Activated CD4-positive, alpha-beta T cell treated with anti-CD3 and anti-CD28 coated beads for 4 hours (primary cell): ENCODE data around the gene CNTNAP3B.
"Not testable (repeated sequence)": the region's sequence is repeated elsewhere in the genome, so short reads cannot be mapped to it uniquely, and the experiment has no call there.

Experiments
- DNase-seq, 2 donors: peaks; one replicate each; pipeline ENCODE4 v3.0.0-alpha.2; 2020

The CNTNAP3B gene

GRCh38 chr9:41974906-41975305 is 154.3 kb downstream of the CNTNAP3B start:
- not testable (repeated sequence) for DNase-seq

DNA sequence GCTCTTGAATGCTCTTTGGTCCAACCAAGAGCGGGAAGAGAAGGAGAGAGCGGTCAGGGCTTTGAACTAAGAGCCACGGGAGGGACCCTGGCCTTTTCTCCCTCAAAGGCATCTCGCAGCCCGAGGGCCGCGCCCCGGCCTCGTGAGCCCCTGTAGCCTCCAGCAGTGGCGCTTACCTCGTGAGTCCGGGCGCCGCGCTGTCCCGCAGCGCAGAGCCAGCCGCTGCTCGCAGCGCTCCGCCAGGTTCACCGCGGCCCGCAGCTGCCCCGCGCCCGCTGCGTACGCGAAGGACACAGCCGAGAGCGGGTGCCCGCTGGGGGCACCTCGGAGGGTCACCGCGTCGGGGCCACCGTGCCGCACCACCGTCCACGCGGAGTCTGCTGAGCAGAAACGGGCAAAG is 176.2 kb downstream of the CNTNAP3B start:
- not testable (repeated sequence) for DNase-seq

DNA sequence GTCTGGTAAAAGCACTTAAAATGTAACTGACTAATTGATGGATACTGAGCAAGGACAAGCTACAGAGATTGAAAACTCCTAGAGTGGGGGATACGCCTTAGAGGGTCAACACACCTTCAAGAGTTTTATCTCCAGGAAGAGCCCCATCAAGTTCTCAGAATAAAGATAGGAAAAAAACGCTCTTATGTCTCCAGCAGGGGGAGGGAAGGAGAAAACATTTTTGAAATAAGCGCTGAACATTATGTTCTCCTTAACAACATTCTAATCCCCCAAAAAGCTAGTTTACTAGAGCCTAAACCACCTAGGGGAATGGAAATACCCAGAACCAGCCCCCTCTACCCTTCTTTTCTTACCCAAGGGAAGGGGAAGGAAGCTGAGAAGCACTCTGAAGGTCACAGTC is 187.5 kb downstream of the CNTNAP3B start:
- DNase-seq: not testable (repeated sequence)

- not testable (repeated sequence) for DNase-seq
These were observed 191.1 kb downstream of the CNTNAP3B start for GRCh38 chr9:41938143-41938542.

DNA sequence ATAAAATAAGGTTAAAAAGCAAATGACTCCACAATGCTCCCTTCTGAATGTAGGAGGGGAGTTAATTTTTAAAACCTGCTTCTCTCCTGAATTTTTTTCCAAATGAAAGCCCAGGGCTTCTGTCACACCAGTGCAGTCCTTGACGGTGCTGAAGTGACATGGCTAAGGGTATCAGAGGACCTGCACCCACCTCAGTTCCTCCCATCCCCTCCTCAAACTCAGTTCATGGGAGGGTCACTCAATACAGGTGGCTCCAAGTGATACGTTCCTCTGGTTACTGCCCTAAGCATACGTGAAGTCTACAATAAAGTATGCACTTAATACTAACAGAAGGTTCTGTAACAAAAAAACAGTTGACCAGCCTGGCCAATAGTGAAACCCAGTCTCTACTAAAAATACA is 193.5 kb downstream of the CNTNAP3B start:
- not testable (repeated sequence) for DNase-seq

GRCh38 chr9:41929172-41929571 is 200.1 kb downstream of the CNTNAP3B start:
- not testable (repeated sequence) for DNase-seq

- DNase-seq: not testable (repeated sequence)
These were observed 211.9 kb downstream of the CNTNAP3B start for GRCh38 chr9:41917374-41917773.

DNA sequence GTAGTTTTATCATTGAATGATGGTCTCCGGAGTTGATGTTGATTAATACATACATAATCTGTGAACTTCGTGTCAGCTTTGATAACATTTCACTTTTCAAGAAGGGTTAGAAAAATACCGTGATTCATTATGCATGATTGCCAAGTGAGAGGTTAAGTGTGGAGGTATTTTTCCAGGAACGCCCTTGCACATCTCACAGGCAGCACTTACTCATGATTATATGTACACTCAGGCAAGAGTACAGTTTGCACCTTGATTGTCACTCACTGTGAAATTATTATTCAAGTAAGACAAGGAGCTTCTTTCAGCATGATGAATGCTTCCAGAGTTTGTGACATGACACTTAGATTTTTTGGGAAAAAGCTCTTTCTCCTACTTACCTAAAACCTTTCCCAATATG is 223.7 kb downstream of the CNTNAP3B start:
- DNase-seq: not testable (repeated sequence)

- not testable (repeated sequence) for DNase-seq
These were observed 226.5 kb downstream of the CNTNAP3B start for GRCh38 chr9:41902762-41903161.

DNA sequence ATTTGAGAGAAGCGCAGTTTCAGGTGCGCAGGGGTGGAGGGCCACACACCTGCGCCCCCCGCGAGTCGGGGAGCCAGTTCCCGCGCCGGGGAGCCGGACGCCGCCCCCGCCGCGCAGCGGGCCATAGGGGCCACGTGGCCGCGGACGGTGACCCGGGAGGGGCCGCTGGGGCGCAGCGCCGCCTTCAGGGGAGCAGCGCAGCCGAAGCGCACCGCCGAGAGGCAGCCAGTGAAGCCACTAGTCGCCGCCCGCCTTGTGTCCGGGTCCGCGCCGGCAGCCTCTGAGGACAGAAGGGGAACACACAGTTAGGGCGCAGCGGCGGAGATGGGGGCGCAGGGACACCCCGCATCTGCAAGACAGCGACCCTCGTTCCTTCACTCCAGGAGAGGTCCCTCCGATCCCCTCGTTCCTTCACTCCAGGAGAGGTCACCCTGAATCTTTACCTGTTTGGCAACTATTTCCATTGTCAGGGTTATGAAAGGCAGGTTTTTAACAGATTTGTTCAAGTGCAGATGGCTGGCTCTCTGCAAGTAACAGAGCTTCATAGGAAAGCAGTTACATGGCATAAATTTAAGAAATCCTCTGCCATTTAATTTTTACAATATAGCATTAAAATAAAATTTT is 230.4 kb downstream of the CNTNAP3B start:
- DNase-seq: not testable (repeated sequence)

GRCh38 chr9:41874557-41874956 is 254.7 kb downstream of the CNTNAP3B start:
- not testable (repeated sequence) for DNase-seq

- not testable (repeated sequence) for DNase-seq
These were observed 273.8 kb downstream of the CNTNAP3B start for GRCh38 chr9:41855422-41855821.

DNA sequence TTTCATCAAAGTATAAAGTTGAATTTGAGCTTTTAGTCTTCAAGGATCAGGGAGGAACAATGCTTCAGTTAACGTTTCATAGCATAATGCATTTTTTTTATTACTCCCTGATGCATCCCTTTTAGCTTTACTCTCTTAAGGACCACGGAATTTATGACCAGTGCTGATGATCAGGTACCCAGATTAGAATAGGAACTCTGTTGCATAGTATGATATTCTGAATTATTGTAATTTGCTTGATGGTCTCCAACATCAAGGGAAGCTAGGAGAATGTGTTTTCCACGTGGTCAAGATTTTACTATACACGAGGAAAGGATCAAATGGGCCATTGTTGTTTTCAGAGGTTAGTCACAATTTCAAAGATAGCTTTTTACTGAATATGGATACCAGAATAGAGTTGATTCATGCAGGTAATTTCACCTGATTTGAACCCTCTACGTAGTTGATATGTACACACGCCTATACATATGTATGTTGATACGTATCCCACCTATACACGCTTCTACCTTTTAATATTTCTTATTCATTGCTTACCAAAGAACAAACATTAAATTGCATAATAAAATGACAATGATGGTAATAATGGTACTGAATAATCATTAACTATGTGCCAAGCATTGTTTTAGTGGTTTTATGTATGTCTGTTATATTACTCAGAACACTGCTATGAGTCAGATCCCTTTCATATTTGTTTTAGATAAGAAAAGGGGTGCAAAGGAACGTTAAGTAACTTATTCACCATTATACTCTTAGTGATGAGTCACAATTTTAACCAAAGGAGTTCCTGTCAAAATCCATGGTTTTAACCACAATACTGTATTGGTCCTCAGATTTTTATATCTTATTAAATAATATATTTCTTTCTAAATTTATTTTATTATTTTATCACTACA is 277.1 kb downstream of the CNTNAP3B start:
- not testable (repeated sequence) for DNase-seq

GRCh38 chr9:41847829-41848228 is 281.4 kb downstream of the CNTNAP3B start:
- not testable (repeated sequence) for DNase-seq
